CD14-positive monocyte (primary cell): Measurements from ENCODE around the gene TASOR. TPM values are rescaled to one million over a fixed set of nuclear protein-coding genes. Genes with fewer than 3 reads are reported as not detected.

Experiments
- DNase-seq, 3 donors: peaks; one replicate each; pipeline ENCODE4 v3.0.0-alpha.2; 2011 to 2022
- H2AFZ ChIP-seq: 2 replicates; pipeline ENCODE4 v1.6.0; 2012; ENCODE audit warnings: mild to moderate bottlenecking, low read depth, low read length, inconsistent platforms; ENCODE audit not compliant: insufficient read depth, poor library complexity, severe bottlenecking
- H3K27ac ChIP-seq, 2 donors: 1 replicate in 1 of 2; 2 replicates in 1 of 2; pipeline ENCODE4 v1.5.1; 2012 to 2013; ENCODE audit warnings: low read length in 2 of 2, control low read depth in 1 of 2, inconsistent platforms in 1 of 2, low read depth in 1 of 2, mild to moderate bottlenecking in 1 of 2
- H3K27me3 ChIP-seq, 2 donors: one replicate each; pipeline versions ENCODE4 v1.6.0 to v1.6.1; 2011 to 2013; ENCODE audit warnings: low read length in 2 of 2; ENCODE audit not compliant: control insufficient read depth in 2 of 2, insufficient read depth in 2 of 2
- H3K36me3 ChIP-seq, 2 donors: replicated peaks in 1 of 2; 1 replicate in 1 of 2; 2 replicates in 1 of 2; pipeline versions ENCODE4 v1.5.1 to v1.6.1; 2012 to 2013; ENCODE audit warnings: low read length in 2 of 2, control low read depth in 1 of 2, inconsistent platforms in 1 of 2, mild to moderate bottlenecking in 1 of 2; ENCODE audit not compliant: insufficient read depth in 2 of 2, control insufficient read depth in 1 of 2
- H3K4me1 ChIP-seq, 2 donors: 1 replicate in 1 of 2; 2 replicates in 1 of 2; pipeline versions ENCODE4 v1.5.1 to v1.6.1; 2012 to 2013; ENCODE audit warnings: low read length in 2 of 2, control low read depth in 1 of 2, inconsistent platforms in 1 of 2, mild to moderate bottlenecking in 1 of 2, moderate library complexity in 1 of 2; ENCODE audit not compliant: insufficient read depth in 2 of 2, control insufficient read depth in 1 of 2
- H3K4me2 ChIP-seq: replicated peaks from 2 replicates; pipeline ENCODE3; 2012; ENCODE audit warnings: low read length, moderate library complexity, mild to moderate bottlenecking; ENCODE audit not compliant: poor library complexity, severe bottlenecking; ENCODE audit errors: extremely low read depth
- H3K4me3 ChIP-seq, 3 experiments: fragments of 200-600 bp in 1 of 3; sonication (generic) in 1 of 3; replicated peaks in 1 of 3; 1 replicate in 2 of 3; 2 replicates in 1 of 3; pipeline ENCODE4 v1.5.1; 2011 to 2013; ENCODE audit warnings: low read length in 3 of 3, mild to moderate bottlenecking in 3 of 3, control low read depth in 2 of 3, low read depth in 2 of 3, inconsistent platforms in 1 of 3, moderate library complexity in 1 of 3
- H3K79me2 ChIP-seq: 2 replicates; pipeline ENCODE4 v1.6.0; 2012; ENCODE audit warnings: mild to moderate bottlenecking, control low read depth, inconsistent platforms, low read length, moderate library complexity; ENCODE audit not compliant: insufficient read depth
- H3K9ac ChIP-seq: 2 replicates; pipeline ENCODE4 v1.6.0; 2017; ENCODE audit warnings: low read length, mild to moderate bottlenecking; ENCODE audit not compliant: insufficient read depth, poor library complexity, severe bottlenecking
- H3K9me3 ChIP-seq, 2 donors: replicated peaks in 1 of 2; 1 replicate in 1 of 2; 2 replicates in 1 of 2; pipeline versions ENCODE4 v1.5.1 to v1.6.1; 2012 to 2013; ENCODE audit warnings: low read length in 2 of 2, control low read depth in 1 of 2; ENCODE audit not compliant: control insufficient read depth in 1 of 2, insufficient read depth in 1 of 2
- H4K20me1 ChIP-seq: 2 replicates; pipeline ENCODE4 v1.6.0; 2012; ENCODE audit warnings: mild to moderate bottlenecking, low read length, control low read depth, moderate library complexity; ENCODE audit not compliant: insufficient read depth
- H3K27ac Mint-ChIP-seq, 7 donors: one replicate each; pipeline ENCODE4 v1.8.0; 2020; ENCODE audit warnings: mild to moderate bottlenecking in 7 of 7, mixed read lengths in 7 of 7, moderate library complexity in 6 of 7, inconsistent platforms in 2 of 7
- H3K27me3 Mint-ChIP-seq, 3 donors: one replicate each; pipeline ENCODE4 v1.8.0; 2021 to 2022; ENCODE audit warnings: low read depth in 3 of 3, mild to moderate bottlenecking in 3 of 3, mixed read lengths in 3 of 3, moderate library complexity in 3 of 3, inconsistent platforms in 1 of 3
- H3K36me3 Mint-ChIP-seq, 2 donors: one replicate each; pipeline ENCODE4 v1.8.0; 2020; ENCODE audit warnings: mixed read lengths in 2 of 2, inconsistent platforms in 1 of 2, mild to moderate bottlenecking in 1 of 2
- H3K4me1 Mint-ChIP-seq: one replicate; pipeline ENCODE4 v1.8.0; 2020; ENCODE audit warnings: mild to moderate bottlenecking, mixed read lengths
- H3K4me3 Mint-ChIP-seq, 2 donors: one replicate each; pipeline ENCODE4 v1.8.0; 2020; ENCODE audit warnings: mild to moderate bottlenecking in 2 of 2, mixed read lengths in 2 of 2, moderate library complexity in 1 of 2
- H3K9me3 Mint-ChIP-seq, 7 donors: one replicate each; pipeline ENCODE4 v1.8.0; 2020 to 2022; ENCODE audit warnings: mixed read lengths in 7 of 7, mild to moderate bottlenecking in 6 of 7, moderate library complexity in 6 of 7, inconsistent platforms in 2 of 7
- WGBS: methylation state at CpG from one replicate; pipeline ENCODE4 v1.1.5; 2013; ENCODE audit warnings: missing lambda C conversion rate; ENCODE audit not compliant: insufficient coverage; 5-methylcytosine and 5-hydroxymethylcytosine counted together
- intact Hi-C, 2 donors: fragments of 100-400 bp; cut with micrococcal nuclease; formaldehyde crosslinking; loops; one replicate each; pipeline versions ENCODE4 v1.15.0 to v1.15.1; 2023
- polyA plus RNA-seq, 3 donors: library from polyadenylated mRNA; depleted of rRNA in 1 of 3; unstranded in 2 of 3; stranded (reverse) in 1 of 3; fragments of 300-500 nt in 2 of 3; fragments of >200 nt in 1 of 3; fragmentation: Illumina TruSeq in 2 of 3; gene quantifications; 1 replicate in 2 of 3; 2 replicates in 1 of 3; pipeline ENCODE4 v1.2.3, GENCODE V29; 2012 to 2021
- TF ChIP-seq, protein P1 (sequence below): fragments of 200-600 bp; IDR thresholded peaks from one replicate; pipeline ENCODE4 v1.8.0; 2022; ENCODE audit warnings: antibody characterized with exemption, mild to moderate bottlenecking

Gene TASOR
- polyA plus RNA-seq, 3 donors, result 10.8 to 27.4 (median 18.6) TPM

- Histone ChIP-seq H4K20me1 (peaks cover 98% of the 10 kb centered on the region), H3K4me3 (no peak overlapping the region), H2AFZ (no peak overlapping the region), H3K27ac (no peak overlapping the region), H3K4me2 (no peak overlapping the region), H3K36me3 (peaks cover 92 to 100% of the 10 kb centered on the region in 2 donors), H3K4me1 (no peaks in the 10 kb centered on the region), H3K9ac (no peak overlapping the region), H3K79me2 (peaks cover 77% of the 10 kb centered on the region), H3K9me3 (no peaks in the 10 kb centered on the region), H3K27me3 (no peaks in the 10 kb centered on the region)
- peaks cover 76 to 99% of the 10 kb centered on the region in 2 donors for H3K36me3 Mint-ChIP-seq
- H3K4me3 Mint-ChIP-seq, result no peak overlapping the region
- WGBS, result no CpG with 5 or more reads among the region's 1 CpG
- H3K9me3 Mint-ChIP-seq, result peaks cover 0 to 4% (median 0%) of the 10 kb centered on the region in 7 donors
- no peak overlapping the region for H3K27ac Mint-ChIP-seq
- DNase-seq, result no peak
- H3K4me1 Mint-ChIP-seq, result no peaks in the 10 kb centered on the region
- TF ChIP-seq, protein P1, sequence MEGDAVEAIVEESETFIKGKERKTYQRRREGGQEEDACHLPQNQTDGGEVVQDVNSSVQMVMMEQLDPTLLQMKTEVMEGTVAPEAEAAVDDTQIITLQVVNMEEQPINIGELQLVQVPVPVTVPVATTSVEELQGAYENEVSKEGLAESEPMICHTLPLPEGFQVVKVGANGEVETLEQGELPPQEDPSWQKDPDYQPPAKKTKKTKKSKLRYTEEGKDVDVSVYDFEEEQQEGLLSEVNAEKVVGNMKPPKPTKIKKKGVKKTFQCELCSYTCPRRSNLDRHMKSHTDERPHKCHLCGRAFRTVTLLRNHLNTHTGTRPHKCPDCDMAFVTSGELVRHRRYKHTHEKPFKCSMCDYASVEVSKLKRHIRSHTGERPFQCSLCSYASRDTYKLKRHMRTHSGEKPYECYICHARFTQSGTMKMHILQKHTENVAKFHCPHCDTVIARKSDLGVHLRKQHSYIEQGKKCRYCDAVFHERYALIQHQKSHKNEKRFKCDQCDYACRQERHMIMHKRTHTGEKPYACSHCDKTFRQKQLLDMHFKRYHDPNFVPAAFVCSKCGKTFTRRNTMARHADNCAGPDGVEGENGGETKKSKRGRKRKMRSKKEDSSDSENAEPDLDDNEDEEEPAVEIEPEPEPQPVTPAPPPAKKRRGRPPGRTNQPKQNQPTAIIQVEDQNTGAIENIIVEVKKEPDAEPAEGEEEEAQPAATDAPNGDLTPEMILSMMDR, result no peak
- H3K27me3 Mint-ChIP-seq, result peaks cover 0 to 3% (median 0%) of the 10 kb centered on the region in 3 donors
- intact Hi-C loops, result no loop called here
Observed at GRCh38 chr3:56655709-56656108, 27.4 kb downstream of the TASOR start.

DNA sequence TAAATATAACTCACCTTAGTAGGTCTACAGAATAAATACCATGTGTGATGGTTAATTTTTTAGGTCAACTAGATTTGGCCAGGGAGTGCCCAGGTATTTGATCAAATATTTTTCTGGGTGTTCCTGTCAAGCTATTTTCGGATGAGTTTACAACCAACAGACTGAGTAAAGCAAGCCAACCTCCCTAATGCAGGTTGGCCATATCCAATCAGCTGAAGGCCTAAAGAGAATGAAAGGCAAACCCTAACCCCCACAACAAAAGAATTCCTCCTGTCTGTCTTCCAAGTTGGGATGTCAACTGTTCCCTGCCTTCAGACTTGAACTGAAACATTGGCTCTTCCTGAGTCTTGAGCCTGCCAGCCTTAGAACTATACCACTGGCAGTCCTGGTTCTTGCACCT, 28.6 kb downstream of the TASOR start:
- H3K4me1 Mint-ChIP-seq, result no peaks in the 10 kb centered on the region
- H3K9me3 ChIP-seq, result no peaks in the 10 kb centered on the region
- H4K20me1 ChIP-seq, result peaks cover 100% of the 10 kb centered on the region
- peaks cover 77 to 99% of the 10 kb centered on the region in 2 donors for H3K36me3 Mint-ChIP-seq
- no peak overlapping the region for H2AFZ ChIP-seq
- peaks cover 0 to 4% (median 0%) of the 10 kb centered on the region in 7 donors for H3K9me3 Mint-ChIP-seq
- peaks cover 92 to 100% of the 10 kb centered on the region in 2 donors for H3K36me3 ChIP-seq
- no peak overlapping the region for H3K4me2 ChIP-seq
- peaks cover 0 to 3% (median 0%) of the 10 kb centered on the region in 3 donors for H3K27me3 Mint-ChIP-seq
- peaks cover 78% of the 10 kb centered on the region for H3K79me2 ChIP-seq
- TF ChIP-seq, protein P1, result no peak
- no peaks in the 10 kb centered on the region for H3K4me1 ChIP-seq
- H3K4me3 ChIP-seq, result no peak overlapping the region
- no peaks in the 10 kb centered on the region for H3K27me3 ChIP-seq
- no peak overlapping the region for H3K4me3 Mint-ChIP-seq
- no peak overlapping the region for H3K27ac ChIP-seq
- intact Hi-C loops, result no loop called here
- no CpG with 5 or more reads among the region's 1 CpG for WGBS
- H3K9ac ChIP-seq, result no peak overlapping the region
- peak overlapping the region in 3 of 7 donors; percentile 5 to 67 (median 15) for H3K27ac Mint-ChIP-seq
- no peak for DNase-seq
